Hepatocyte (in vitro differentiated cells): ENCODE data around the gene INPP5D. TPM values are rescaled to one million over a fixed set of nuclear protein-coding genes. Genes with fewer than 3 reads are reported as not detected.

ENCODE experiments used
- DNase-seq: peaks from one replicate; pipeline ENCODE4 v3.0.0-alpha.2; 2016; ENCODE audit warnings: low spot score
- H2AFZ ChIP-seq: fragments of 200-600 bp; sonication (generic); 2 replicates; pipeline ENCODE4 v1.6.0; 2016; ENCODE audit warnings: antibody characterized with exemption, mild to moderate bottlenecking
- H3K27ac ChIP-seq: fragments of 200-600 bp; sonication (generic); 2 replicates; pipeline ENCODE4 v1.5.1; 2016; ENCODE audit warnings: mild to moderate bottlenecking
- H3K27me3 ChIP-seq: fragments of 200-600 bp; sonication (generic); 2 replicates; pipeline ENCODE4 v1.6.1; 2016
- H3K36me3 ChIP-seq: fragments of 200-600 bp; sonication (generic); replicated peaks from 2 replicates; pipeline ENCODE4 v1.5.1; 2016; ENCODE audit warnings: low read depth; ENCODE audit not compliant: insufficient read depth
- H3K4me1 ChIP-seq: fragments of 200-600 bp; sonication (generic); 2 replicates; pipeline ENCODE4 v1.5.1; 2016; ENCODE audit warnings: mild to moderate bottlenecking, moderate library complexity; ENCODE audit not compliant: insufficient read depth
- H3K4me2 ChIP-seq: fragments of 200-600 bp; sonication (generic); 2 replicates; pipeline ENCODE4 v1.6.0; 2016
- H3K4me3 ChIP-seq: fragments of 200-600 bp; sonication (generic); 2 replicates; pipeline ENCODE4 v1.5.1; 2016; ENCODE audit warnings: mild to moderate bottlenecking
- H3K79me2 ChIP-seq: fragments of 200-600 bp; sonication (generic); 2 replicates; pipeline ENCODE4 v1.6.0; 2017; ENCODE audit warnings: mild to moderate bottlenecking
- H3K9me2 ChIP-seq: fragments of 200-600 bp; sonication (generic); replicated peaks from 2 replicates; pipeline ENCODE4 v1.6.0; 2017; ENCODE audit warnings: mild to moderate bottlenecking; ENCODE audit not compliant: insufficient read depth
- H3K9me3 ChIP-seq: fragments of 200-600 bp; sonication (generic); 2 replicates; pipeline ENCODE4 v1.5.1; 2016; ENCODE audit warnings: low read depth, mild to moderate bottlenecking
- H4K20me1 ChIP-seq: fragments of 200-600 bp; sonication (generic); 2 replicates; pipeline ENCODE4 v1.6.0; 2016; ENCODE audit warnings: mild to moderate bottlenecking; ENCODE audit not compliant: insufficient read depth, poor library complexity, severe bottlenecking
- EZH2 ChIP-seq: fragments of 200-600 bp; sonication (generic); IDR thresholded peaks from 2 replicates; pipeline ENCODE4 v1.6.1; 2016; ENCODE audit warnings: antibody characterized with exemption, mild to moderate bottlenecking, borderline replicate concordance
- EZH2phosphoT487 ChIP-seq: fragments of 200-600 bp; sonication (generic); IDR thresholded peaks from one replicate; pipeline ENCODE4 v1.6.1; 2018; ENCODE audit warnings: antibody characterized with exemption, mild to moderate bottlenecking, low read depth, moderate library complexity; ENCODE audit not compliant: unreplicated experiment, severe bottlenecking
- WGBS: methylation state at CpG from one replicate; pipeline ENCODE4 v1.1.6; 2016; ENCODE audit warnings: low lambda C conversion rate; ENCODE audit errors: missing lambda C conversion rate; 5-methylcytosine and 5-hydroxymethylcytosine counted together
- polyA plus RNA-seq: library from polyadenylated mRNA; unstranded; fragments of >200 nt; fragmentation: Nextera tagmentation; extraction: Ambion mirVana; gene quantifications from 2 replicates; pipeline ENCODE4 v1.2.1, GENCODE V29; 2016
- total RNA-seq: library from RNA; depleted of rRNA; stranded (reverse); fragments of >200 nt; gene quantifications from 2 replicates; pipeline ENCODE4 v1.2.3, GENCODE V29; 2014
- TF ChIP-seq, protein P1 (sequence below): fragments of 200-600 bp; sonication (generic); IDR thresholded peaks from 2 replicates; pipeline ENCODE4 v1.5.1; 2016; ENCODE audit warnings: antibody characterized with exemption, mild to moderate bottlenecking; ENCODE audit not compliant: poor library complexity

INPP5D gene
- total and polyA plus RNA-seq, 2 experiments from 2014 or later, result 3.3 to 5.2 TPM

DNA sequence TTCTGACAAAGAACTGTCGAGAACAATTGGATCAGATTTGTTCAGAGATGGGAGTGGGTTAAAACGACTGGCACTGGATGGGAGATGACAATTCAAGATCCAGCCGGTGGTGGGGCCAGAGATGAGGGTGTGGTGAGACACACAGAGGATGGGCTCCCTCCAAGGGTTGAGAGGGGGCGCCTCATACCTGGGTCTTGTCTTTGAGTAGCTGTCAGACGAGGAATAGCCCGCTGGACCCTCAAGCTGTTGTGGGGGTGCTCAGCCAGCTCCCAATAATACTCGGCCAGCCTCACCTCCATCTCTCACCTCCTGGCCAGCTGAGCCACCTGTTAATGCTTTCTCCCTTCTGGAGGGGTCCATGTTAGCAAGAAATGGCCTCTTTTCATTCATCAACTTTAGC, 14.0 kb downstream of the INPP5D start:
- H3K27ac ChIP-seq, result no peak overlapping the region
- WGBS, result 81% methylated on average over 7 of the region's 7 CpGs
- no peaks in the 10 kb centered on the region for H3K79me2 ChIP-seq

DNA sequence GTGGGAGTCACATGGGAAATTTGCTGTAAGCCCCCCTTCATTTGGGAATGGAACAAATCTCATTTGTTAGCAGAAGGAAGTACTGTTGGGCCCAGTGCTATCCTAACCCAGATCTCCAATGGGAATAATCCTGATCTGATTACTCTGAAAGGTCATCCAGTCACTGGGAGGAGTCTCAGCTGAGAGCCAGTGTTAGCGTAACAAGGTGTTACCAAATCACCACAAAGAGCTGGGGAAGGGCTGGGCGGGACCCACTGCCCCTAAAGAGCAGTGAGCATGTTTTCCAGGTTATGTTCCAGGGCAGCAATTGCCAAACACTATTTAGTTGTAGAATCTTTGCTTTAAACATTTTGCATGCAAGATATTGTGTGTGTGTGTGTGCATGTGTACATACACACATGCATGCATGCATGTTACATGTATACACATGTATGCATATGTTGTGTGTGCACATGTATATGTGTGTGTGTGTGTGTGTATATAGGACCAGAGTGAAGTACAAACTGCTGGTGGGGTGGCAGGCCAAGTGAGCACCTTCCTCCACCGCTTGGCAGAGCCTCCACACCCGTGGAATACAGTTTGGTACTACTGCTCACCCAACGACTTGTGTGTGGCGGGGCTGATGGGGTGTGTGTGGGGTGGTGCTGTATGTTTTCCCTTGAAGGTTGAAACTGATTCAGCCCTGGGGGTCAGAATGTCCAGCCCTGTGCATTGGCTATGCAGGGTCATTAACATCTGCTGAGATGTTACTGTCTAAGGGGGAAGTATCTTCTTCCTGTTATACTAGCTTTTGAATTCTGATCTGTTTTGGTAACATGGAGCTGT, 15.2 kb downstream of the INPP5D start:
- no peaks in the 10 kb centered on the region for H3K36me3 ChIP-seq
- H3K27me3 ChIP-seq, result peaks cover 8% of the 10 kb centered on the region
- H3K4me1 ChIP-seq, result no peaks in the 10 kb centered on the region
- no peak for DNase-seq
- no peaks in the 10 kb centered on the region for H3K9me2 ChIP-seq
- no peak overlapping the region for H3K4me3 ChIP-seq
- no peaks in the 10 kb centered on the region for H4K20me1 ChIP-seq
- no peaks in the 10 kb centered on the region for H3K9me3 ChIP-seq
- H3K4me2 ChIP-seq, result no peak overlapping the region
- H3K27ac ChIP-seq, result no peak overlapping the region
- TF ChIP-seq, protein P1, sequence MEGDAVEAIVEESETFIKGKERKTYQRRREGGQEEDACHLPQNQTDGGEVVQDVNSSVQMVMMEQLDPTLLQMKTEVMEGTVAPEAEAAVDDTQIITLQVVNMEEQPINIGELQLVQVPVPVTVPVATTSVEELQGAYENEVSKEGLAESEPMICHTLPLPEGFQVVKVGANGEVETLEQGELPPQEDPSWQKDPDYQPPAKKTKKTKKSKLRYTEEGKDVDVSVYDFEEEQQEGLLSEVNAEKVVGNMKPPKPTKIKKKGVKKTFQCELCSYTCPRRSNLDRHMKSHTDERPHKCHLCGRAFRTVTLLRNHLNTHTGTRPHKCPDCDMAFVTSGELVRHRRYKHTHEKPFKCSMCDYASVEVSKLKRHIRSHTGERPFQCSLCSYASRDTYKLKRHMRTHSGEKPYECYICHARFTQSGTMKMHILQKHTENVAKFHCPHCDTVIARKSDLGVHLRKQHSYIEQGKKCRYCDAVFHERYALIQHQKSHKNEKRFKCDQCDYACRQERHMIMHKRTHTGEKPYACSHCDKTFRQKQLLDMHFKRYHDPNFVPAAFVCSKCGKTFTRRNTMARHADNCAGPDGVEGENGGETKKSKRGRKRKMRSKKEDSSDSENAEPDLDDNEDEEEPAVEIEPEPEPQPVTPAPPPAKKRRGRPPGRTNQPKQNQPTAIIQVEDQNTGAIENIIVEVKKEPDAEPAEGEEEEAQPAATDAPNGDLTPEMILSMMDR, result no peak
- TF ChIP-seq EZH2 (no peak), EZH2phosphoT487 (no peak)
- 78% methylated on average over 6 of the region's 6 CpGs for WGBS
- no peak overlapping the region for H2AFZ ChIP-seq
- no peaks in the 10 kb centered on the region for H3K79me2 ChIP-seq

More for the DNA sequence above, 14.0 kb downstream of the INPP5D start:
- H3K9me2 ChIP-seq, result no peaks in the 10 kb centered on the region
- no peak for DNase-seq
- no peaks in the 10 kb centered on the region for H3K4me1 ChIP-seq
- no peak for TF ChIP-seq EZH2phosphoT487
- no peak for TF ChIP-seq EZH2
- TF ChIP-seq, protein P1, result no peak
- no peaks in the 10 kb centered on the region for H3K36me3 ChIP-seq
- H3K4me2 ChIP-seq, result no peak overlapping the region
- no peak overlapping the region for H2AFZ ChIP-seq
- no peak overlapping the region for H3K4me3 ChIP-seq
- peaks cover 8% of the 10 kb centered on the region for H3K27me3 ChIP-seq
- H3K9me3 ChIP-seq, result no peaks in the 10 kb centered on the region
- H4K20me1 ChIP-seq, result no peaks in the 10 kb centered on the region

DNA sequence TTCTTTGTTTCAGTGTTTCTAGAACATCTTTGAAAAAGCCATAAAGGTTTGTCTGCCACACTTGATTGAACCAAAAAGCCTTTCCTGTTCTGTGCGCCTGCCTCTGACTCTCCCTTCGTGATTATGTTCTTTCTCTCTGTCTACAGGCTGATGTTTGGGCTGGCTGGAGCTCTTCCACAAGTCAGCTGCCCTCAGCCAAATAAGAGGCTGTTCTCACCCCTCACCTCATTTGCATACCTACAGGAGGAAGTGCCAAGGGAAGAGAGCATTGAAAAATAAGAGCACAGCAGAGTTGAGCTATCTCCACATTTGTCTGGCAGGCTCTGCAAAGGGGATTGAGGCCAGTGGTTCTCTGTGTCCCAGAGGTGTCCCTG, 15.8 kb downstream of the INPP5D start:
- WGBS, result 60% methylated on average over 2 of the region's 2 CpGs
- no peak overlapping the region for H2AFZ ChIP-seq
- H3K9me3 ChIP-seq, result no peaks in the 10 kb centered on the region
- H3K79me2 ChIP-seq, result no peaks in the 10 kb centered on the region
- H3K4me1 ChIP-seq, result no peaks in the 10 kb centered on the region
- H3K4me2 ChIP-seq, result no peak overlapping the region
- H3K27me3 ChIP-seq, result peaks cover 8% of the 10 kb centered on the region
- no peaks in the 10 kb centered on the region for H4K20me1 ChIP-seq
- TF ChIP-seq EZH2 (no peak), EZH2phosphoT487 (no peak)
- TF ChIP-seq, protein P1, result no peak
- no peaks in the 10 kb centered on the region for H3K9me2 ChIP-seq
- H3K4me3 ChIP-seq, result no peak overlapping the region
- no peaks in the 10 kb centered on the region for H3K36me3 ChIP-seq
- H3K27ac ChIP-seq, result no peak overlapping the region
- no peak for DNase-seq
